ENCODE measurements around the gene PPRC1.
A peak's percentile ranks its signal among the peaks of the same experiment; 100 is the strongest.
"Not testable (repeated sequence)": the region's sequence is repeated elsewhere in the genome, so short reads cannot be mapped to it uniquely, and the experiment has no call there.

PPRC1 gene

DNA sequence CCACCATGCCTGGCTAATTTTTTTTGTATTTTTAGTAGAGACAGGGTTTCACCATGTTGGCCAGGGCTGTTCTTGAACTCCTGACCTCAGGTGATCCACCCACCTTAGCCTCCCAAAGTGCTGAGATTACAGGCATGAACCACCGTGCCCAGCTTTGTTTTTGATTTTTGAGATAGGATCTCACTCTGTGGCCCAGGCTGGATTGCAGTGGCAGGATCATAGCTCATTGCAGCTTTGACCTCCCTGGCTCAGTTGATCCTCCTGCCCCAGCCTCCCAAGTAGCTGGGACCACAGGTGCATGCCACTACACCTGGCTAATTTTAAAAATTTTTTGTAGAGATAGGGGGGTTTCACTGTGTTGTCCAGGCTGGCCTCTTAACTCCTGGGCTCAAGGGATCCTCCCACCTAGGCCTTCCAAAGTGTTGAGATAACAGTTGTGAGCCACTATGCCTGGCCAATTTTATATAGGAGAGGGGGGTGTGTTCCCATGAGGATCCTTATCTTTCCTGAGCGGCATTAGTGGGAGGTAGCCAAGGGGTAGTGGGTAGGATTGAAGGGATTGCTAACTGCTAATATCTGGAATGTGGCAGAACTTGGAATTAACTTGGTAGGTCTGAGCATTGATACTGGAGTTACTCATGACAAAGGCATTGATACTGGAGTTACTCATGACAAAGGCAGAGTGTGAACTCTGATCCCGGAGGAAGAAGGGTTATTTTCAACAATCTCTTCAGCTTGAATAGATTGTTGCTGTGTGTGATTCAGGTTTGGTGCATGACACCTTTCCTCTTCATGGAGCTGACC, 18.3 kb downstream of the PPRC1 start:
- DNase-seq (ENCODE audit: low read depth) = no peak

DNA sequence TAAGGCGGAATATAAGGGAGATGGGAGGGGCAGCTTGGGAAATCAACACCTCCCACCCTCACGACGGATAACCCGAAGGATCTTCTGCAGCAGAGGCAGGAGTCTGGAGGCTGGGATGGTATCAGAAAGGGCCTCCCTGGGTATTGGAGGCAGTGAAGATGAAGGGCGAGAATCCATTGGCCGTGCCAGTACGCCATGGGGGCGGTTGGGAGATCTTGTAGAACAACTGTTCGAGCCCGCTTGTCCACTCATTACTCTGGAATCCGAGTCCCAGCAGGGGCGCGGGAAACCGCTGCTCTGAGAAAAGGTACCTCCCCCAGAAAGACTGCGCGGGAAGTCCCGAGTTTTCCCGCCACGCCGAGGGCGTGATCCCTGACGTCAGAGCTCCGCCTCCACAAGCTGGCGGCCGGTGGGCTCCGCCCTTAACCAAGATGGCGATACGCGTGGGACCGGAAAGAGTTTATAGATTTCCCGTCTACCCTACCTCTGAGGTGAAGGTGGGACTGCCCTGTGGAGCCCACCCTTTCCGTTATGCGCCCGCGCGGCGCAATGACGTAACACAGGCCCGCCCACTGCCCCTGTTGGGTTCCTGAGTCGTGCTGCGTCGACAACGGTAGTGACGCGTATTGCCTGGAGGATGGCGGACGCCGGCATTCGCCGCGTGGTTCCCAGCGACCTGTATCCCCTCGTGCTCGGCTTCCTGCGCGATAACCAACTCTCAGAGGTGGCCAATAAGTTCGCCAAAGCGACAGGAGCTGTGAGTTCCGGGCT, 19.1 kb downstream of the PPRC1 start, which contains the start of gene NOLC1:
Gene NOLC1 (plus strand): TSS at position 616 of the 771 bp plus-strand sequence. CDS start 22 bp downstream, at position 638.
- DNase-seq (ENCODE audit: low read depth) = peak; percentile 91

DNA sequence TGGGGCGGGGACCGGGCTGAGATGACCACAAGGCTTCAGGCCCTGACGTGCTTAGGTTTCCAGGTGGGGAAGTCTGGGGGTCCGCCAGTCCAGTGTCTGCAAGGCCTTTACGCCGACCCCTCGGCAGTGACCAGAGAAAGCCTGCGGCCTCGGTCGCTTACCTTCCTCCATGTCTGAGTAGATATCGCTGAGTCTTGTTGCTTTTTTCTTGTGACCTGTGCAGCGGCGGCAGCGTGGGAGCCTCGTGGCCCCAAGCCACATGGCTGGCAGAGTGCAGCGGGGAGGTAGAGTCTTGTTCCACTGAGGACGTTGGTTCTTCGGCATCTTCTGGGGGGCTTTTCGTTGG, 19.7 kb downstream of the PPRC1 start:
- DNase-seq (ENCODE audit: low read depth) = no peak

DNA sequence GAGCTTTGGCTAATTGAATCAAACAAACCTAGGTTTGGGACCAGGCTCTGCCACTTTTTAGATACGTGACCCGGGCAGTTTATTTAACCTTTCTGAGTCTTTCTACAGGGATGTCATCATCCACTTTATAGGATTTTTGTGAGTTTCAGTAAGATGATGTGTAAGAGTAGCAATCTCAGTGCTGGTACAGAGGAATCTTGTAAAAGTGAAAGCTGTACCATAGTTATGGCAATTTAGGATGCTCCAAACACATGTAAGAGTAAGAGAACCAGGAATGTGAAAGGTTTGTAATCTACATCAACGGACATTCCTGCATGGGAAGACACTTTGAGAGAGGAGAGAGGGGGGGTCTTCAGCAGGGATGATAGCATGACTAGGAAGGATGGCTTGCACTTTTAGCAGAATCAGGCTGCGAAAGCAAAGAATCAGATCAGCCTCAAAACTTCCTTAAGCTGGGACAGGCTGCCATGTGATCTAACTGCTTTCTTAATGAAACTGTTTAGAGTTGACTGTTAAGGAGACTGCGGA, 20.3 kb downstream of the PPRC1 start:
- DNase-seq (ENCODE audit: low read depth) = no peak

DNA sequence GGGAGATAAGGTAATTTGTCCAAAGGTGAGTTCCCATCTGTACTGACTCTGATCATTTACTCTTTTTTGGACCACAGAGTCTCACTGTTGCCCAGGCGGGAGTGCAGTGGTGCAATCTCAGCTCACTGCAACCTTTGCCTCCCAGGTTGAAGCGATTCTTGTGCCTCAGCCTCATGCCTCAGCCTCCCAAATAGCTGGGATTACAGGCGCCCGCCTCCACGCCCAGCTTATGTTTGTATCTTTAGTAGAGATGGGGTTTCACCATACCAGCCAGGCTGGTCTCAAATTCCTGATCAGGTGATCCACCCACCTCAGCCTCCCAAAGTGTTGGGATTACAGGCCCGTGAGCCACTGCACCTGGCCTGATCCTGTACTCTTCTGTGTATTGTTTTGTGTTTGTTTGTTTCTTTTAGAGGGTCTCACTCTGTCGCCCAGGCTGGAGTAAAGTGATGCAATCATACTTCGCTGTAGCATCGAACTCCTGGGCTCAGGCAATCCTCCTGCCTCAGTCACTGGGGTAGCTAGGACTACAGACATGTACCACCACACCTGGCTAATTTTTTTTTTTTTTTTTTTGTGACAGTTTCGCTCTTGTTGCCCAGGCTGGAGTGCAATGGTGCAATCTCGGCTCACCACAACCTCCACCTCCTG, 21.8 kb downstream of the PPRC1 start:
- DNase-seq (ENCODE audit: low read depth) = no peak

DNA sequence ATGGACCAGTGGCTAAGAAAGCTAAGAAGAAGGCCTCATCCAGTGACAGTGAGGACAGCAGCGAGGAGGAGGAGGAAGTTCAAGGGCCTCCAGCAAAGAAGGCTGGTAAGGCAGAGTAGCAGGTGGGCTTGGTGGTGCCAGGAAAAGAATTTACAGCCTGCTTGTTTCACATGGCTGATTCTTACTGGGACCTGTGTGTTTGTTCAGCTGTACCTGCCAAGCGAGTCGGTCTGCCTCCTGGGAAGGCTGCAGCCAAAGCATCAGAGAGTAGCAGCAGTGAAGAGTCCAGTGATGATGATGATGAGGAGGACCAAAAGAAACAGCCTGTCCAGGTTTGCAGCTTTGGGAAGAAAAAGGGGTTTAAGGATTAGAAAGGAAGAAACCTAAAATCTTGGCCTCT, 24.4 kb downstream of the PPRC1 start:
- no peak for DNase-seq (ENCODE audit: low read depth)

DNA sequence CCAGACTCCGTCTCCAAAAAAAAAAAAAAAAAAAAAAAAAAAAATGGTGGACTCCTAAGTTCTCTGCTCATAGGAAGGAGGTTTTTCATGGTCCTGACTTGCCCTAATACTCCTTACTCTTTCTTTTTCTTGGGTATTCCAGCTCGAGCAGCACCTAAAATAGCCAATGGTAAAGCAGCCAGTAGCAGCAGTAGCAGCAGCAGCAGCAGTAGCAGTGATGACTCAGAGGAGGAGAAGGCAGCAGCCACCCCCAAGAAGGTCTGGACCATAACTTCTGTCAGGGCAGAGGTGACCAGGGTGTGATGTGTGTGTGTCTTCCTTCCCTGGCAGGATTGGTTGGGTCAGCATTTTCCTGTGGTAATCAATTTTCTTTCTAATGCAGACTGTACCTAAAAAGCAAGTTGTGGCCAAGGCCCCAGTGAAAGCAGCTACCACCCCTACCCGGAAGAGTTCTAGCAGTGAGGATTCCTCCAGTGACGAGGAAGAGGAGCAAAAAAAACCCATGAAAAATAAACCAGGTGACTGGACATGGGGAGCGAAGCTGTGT, 26.3 kb downstream of the PPRC1 start:
- no peak for DNase-seq (ENCODE audit: low read depth)

DNA sequence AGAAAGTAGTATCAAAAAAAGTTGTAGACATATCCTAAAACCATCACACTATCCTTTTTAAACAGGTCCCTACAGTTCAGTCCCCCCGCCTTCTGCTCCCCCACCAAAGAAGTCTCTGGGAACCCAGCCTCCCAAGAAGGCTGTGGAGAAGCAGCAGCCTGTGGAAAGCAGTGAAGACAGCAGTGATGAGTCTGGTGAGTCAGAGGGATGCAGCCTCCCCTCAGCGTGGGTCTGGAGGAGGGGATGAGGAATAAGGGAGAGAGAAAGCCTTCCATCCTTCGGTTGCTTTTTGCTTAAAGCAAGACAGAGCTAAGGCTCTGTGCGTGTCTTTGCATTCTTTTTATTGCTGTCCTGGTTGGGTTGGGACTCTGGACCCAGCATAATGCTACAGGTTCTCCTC, 27.0 kb downstream of the PPRC1 start:
- no peak for DNase-seq (ENCODE audit: low read depth)

DNA sequence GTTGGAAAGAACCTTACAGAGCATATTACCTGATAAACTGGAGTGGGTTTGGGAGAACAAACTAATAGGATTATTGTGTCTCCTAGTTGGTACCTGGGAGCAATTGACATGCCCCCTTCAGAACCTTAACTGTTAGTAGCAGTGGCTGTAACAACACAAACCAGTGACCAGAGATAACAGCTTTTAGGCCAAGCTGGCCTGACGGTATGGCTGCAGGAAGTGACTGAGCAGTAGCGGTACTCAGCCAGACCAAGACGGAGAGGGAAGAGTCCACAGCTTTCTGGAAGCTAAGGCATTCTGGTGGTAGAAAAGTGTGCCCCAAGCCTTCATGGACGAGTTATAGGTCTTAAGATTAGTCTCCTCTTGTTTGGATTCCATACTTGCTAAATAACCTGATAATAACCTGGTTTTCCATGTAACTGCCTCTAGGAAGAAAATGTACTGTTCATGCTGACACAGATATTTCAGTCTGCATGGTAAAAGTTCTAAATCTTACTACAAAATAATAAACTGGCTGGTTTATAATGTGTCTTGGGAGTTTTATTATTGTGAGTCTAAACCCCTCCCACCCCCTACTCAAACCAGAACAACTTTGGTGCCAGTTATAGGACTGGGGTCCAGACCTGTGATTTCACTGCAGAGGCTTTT, 30.6 kb downstream of the PPRC1 start:
- no peak for DNase-seq (ENCODE audit: low read depth)

DNA sequence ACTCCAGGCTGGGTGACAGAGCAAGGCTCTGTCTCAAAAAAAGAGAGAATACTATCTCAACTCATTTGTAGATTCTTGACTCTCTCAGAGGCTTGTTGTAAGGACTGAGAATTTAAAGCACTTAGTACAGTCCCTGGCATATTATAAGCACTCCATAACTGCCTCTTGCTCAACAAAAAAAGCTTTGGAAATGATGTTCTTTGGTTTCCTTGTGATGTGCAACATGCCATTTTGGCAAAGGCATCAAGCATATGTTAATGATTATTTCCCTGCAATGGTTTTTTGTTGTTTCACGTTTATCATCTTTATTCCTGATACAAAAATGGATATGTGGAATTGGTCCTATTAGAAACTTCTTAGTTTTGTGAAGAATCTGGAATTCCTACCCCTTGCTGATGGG, 35.0 kb downstream of the PPRC1 start:
- DNase-seq (ENCODE audit: low read depth) = peak; percentile 51

DNA sequence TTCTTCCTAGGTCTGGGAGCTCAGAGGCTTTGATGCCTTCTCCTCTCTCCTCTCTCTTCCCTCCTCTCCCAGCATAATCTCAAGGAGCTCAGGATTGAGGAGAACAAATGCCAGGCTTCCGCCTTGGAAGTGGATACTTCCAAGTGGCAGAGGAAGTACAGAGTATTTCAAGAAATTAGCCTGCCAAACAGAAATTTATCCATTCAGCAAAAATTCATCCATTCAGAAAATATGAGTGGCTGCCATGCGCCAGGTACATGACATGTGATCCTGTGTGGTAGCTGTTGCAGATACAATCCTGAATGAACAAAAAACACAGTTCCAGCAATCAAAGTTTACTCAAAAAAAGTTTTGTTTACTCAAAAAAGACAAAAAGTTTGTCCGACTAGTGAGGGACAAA, 37.8 kb downstream of the PPRC1 start:
- DNase-seq (ENCODE audit: low read depth) = no peak

DNA sequence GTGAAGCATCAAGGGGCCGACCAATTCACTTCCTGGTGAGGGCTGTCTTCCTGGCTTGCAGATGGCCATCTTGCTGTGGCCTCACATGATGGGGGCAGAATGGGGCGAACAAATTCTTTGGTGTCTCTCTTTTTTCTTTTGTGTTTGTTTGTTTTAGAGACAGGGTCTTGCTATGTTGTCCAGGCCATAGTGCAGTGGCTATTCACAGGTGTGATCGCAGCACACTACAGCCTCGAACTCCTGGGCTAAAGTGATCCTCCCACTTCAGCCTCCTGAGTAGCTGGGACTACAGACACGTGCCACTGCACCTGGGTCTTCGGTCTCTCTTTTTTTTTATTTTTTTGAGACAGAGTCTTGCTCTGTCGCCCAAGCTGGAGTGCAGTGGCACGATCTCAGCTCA, 39.4 kb downstream of the PPRC1 start:
- DNase-seq (ENCODE audit: low read depth) = no peak

DNA sequence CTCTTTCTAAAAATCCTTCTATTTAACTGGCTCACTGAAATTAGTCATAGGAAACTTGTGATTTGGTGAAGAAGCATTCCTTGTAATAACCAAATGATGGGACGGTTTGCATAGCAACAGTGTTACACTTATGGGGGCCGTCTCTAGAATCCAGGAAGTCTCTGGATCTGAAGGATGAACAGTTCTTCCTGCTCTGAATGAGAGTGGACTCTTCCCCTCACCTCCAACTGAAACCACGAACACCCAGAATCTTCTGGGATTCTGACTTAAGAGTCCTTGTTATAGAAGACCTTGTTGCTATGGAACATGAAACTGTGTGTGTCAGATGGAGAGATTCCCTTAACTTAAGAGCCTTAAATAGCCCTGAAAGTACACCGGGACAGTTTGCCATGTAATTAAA, 42.6 kb downstream of the PPRC1 start:
- peak; percentile 45 for DNase-seq (ENCODE audit: low read depth)

DNA sequence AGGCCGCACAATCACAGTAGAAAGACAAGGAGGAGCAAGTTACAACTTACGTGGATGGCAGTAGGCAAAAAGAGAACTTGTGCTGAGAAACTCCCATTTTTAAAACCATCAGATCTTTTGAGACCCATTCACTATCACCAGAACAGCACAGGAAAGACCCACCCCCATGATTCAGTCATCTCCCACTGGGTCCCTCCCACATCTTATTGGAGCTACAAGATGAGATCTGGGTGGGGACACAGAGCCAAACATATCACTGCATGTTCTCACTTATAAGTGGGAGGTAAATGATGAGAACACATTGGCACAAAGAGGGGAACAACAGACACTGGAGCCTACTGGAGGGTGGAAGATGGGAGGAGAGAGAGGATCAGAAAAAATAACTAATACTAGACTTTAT, 51.8 kb downstream of the PPRC1 start:
- DNase-seq (ENCODE audit: low read depth) = no peak

DNA sequence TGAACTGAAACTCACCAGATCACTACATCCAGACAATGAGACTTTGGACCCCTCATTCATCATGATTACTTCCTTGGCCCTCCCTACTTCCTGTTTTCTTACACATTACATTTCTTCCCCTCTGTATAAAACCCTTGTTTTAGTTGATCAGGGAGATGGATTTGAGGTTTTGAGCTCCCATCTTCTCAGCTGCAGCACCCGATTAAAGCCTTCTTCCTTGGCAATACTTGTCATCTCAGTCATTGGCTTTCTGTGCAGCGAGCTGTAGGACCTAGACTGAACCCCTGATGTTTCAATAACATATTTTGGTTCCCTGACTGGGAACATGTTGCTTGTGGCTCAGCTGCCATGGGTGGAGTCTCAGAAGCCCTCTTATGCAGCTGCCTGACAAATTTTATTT, 52.4 kb downstream of the PPRC1 start:
- DNase-seq (ENCODE audit: low read depth) = no peak

DNA sequence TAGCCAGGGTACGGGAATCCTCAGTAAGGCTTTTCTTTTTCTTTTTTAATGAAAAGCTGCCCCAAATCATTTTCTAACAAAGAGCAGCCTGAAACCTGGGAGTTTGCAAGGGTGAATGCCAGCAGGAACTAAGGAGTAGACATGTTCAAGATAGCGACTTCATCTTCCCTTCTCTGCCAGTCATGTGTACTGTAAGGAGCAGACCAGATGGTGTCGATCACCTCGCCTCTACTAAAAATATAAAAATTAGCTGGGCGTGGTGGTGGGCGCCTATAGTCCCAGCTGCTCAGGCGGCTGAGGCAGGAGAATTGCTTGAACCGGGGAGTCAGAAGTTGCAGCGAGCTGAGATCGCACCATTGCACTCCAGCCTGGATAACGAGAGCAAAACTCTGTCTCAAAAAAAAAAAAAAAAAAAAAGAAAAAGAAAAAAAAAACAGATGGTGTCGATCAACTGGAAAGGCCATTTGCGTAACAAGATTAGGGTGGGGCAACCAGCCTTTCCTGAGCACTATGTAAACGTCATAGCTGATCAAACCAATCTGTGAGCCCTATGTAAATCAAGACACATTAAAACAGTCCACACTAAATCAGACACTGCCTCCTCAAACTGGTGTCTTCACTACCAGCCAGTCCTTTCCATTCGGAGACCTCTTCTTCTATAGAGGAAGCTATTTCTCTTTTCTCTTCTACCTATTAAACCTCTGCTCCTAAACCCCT, 53.1 kb downstream of the PPRC1 start:
- DNase-seq (ENCODE audit: low read depth) = no peak

DNA sequence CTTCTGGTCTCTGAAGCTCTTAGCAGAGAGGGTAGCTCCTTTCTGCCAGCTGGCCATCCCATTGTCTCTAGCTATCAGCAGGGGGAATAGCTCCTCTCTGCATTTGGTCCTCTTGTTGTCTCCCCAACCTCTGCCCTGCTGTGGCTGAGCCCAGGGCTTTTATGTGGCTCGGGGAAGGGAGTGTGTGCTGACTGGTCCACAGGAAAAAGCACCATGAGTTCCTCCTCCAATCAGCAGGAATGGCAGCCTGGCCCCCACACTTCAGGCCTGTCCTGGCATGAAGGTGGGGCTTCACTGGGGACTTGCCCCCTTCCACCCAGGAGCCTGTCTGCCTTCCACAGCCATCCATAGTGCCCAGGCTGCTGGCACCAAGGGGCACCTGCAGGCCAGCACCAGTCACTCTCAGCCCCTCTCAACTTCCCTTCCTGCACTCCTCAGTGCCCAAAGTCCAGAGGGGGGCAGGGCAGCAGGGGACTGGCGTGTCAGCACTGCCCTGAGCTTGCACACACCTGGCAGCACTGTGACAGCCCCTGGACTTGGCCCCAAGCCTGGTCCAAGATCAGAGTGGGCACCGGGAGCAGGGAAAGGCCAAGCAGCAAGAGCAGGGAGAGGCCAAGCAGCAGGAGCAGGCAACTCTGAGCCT, 55.6 kb downstream of the PPRC1 start:
- DNase-seq (ENCODE audit: low read depth) = no peak

DNA sequence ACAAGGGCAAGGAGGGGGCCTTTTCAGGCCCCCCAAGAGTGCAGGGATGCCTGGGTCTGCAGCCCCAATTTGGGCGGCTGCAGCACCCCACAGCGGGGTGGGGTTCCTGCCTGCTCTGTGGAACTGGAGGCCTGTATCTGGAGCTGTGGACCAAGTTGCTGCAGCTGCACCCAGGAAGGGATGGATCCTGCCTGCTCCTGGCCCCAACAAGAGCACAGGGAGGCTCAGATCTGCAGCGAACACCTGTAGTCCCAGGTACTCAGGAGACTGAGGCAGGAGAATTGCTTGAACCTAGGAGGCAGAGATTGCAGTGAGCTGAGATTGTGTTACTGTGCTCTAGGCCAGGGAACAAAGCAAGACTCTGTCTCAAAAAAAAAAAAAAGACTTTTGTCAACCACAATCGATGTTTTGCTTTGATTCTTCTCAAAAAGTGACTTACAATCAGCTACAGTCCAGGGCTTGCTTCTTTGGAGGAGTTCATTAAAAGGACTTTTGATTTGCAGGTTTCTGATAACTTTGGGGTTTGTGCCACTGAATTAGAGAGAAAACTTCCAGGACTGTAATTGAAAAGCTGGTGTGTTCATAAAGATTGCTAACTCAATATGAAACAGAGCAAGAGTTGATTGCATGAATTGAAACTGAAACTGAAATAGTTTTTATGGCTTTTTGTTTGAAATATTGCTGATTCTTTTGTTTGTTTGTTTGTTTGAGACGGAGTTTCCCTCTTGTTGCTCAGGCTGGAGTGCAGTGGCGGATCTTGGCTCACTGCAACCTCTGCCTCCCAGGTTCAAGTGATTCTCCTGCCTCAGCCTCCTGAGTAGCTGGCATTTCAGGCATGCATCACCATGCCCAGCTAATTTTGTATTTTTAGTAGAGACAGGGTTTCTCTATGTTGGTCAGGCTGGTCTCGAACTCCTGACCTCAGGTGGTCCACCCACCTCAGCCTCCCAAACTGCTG, 56.4 kb downstream of the PPRC1 start:
- not testable (repeated sequence) for DNase-seq (ENCODE audit: low read depth)

DNA sequence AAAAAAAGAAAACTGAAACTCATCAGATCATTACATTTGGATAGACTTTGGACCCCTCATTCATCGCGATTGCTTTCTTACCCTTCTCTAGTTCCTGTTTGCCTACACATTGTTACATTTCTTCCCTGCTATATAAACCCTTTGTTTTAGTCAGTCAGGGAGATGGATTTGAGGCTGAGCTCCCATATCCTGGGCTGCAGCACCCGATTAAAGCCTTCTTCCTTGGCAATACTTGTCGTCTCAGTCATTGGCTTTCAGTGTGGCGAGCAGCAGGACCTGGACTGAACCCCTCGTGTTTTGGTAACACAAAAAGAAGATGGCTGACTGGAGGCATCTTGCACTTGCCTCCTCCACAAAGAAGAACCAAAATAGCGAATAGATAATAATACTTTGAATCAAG, 59.1 kb downstream of the PPRC1 start:
- no peak for DNase-seq (ENCODE audit: low read depth)
